Coronary artery (tissue), 2 donors: ENCODE data around the gene LMBR1.
"Not testable (repeated sequence)": the region's sequence is repeated elsewhere in the genome, so short reads cannot be mapped to it uniquely, and the experiment has no call there.

Source experiments
- DNase-seq: peaks from one replicate; pipeline ENCODE4 v3.0.0-alpha.2; 2017; ENCODE audit warnings: low spot score
- H3K27ac ChIP-seq, 2 donors: fragments of 200-600 bp; sonication (generic); one replicate each; pipeline ENCODE4 v1.5.1; 2016 to 2019
- H3K4me3 ChIP-seq: fragments of 200-600 bp; sonication (generic); 2 replicates; pipeline ENCODE4 v1.5.1; 2016; ENCODE audit warnings: mild to moderate bottlenecking, moderate library complexity
- TF ChIP-seq, protein P1 (sequence below): fragments of 200-600 bp; sonication (generic); IDR thresholded peaks from one replicate; pipeline ENCODE4 v1.5.1; 2019; ENCODE audit warnings: antibody characterized with exemption

LMBR1 gene

DNA sequence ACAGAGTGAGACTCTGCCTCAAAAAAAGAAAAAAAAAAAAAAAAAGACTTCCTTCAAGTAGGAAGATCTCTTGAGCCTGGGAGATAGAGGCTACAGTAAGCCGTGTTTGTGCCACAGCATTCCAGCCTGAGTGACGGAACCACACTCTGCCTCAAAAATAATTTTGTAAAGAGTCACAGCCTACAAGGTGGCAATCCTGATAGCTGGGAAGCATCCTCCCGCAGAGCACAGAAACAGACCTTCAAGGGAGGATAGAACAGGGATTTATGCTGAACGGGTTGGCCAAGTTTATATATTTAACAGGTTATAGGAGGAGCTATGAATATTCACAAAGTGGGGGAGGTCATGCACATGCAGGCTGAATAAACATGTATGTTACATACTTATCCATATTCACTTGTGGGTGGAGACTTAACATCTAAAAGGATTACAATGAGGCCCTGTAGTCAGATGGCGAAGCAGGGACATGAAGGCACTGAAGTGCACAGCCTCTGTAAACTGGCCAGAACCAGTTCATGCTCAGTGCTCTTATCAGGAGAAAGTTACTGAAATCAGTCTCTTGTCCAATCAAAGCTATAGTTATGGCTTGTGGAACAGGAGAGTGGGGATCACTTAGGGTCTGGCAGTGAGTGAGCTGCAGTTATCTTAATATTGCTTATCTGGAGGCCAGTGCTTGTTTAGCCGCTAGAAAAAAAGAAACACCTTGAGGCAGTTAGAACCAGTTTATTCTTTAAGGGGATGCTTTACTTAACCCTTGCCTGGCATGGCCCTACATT, 6.8 kb downstream of the LMBR1 start:
- no peak overlapping the region for H3K27ac ChIP-seq
- TF ChIP-seq, protein P1, sequence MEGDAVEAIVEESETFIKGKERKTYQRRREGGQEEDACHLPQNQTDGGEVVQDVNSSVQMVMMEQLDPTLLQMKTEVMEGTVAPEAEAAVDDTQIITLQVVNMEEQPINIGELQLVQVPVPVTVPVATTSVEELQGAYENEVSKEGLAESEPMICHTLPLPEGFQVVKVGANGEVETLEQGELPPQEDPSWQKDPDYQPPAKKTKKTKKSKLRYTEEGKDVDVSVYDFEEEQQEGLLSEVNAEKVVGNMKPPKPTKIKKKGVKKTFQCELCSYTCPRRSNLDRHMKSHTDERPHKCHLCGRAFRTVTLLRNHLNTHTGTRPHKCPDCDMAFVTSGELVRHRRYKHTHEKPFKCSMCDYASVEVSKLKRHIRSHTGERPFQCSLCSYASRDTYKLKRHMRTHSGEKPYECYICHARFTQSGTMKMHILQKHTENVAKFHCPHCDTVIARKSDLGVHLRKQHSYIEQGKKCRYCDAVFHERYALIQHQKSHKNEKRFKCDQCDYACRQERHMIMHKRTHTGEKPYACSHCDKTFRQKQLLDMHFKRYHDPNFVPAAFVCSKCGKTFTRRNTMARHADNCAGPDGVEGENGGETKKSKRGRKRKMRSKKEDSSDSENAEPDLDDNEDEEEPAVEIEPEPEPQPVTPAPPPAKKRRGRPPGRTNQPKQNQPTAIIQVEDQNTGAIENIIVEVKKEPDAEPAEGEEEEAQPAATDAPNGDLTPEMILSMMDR, result no peak
- H3K4me3 ChIP-seq, result no peak overlapping the region
- no peak for DNase-seq

DNA sequence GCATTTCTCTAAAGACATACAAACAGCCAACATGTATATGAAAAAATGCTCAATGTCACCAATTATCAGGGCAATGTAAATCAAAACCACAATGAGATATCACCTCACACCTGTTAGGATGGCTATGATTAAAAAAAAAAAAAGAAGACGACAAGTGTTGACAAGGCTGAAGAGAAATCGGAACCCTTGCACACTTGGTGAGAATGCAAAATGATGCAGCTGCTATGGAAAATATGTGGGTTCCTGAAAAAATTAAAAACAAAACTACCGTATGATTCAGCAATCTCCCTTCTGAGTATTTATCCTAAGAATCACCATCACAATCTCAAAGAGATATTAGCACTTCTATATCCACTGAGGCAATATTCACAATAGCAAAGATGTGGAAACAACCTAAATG, 11.3 kb downstream of the LMBR1 start:
- DNase-seq, result no peak
- Histone ChIP-seq H3K4me3 (no peak overlapping the region), H3K27ac (no peak overlapping the region)
- TF ChIP-seq, protein P1, result no peak

DNA sequence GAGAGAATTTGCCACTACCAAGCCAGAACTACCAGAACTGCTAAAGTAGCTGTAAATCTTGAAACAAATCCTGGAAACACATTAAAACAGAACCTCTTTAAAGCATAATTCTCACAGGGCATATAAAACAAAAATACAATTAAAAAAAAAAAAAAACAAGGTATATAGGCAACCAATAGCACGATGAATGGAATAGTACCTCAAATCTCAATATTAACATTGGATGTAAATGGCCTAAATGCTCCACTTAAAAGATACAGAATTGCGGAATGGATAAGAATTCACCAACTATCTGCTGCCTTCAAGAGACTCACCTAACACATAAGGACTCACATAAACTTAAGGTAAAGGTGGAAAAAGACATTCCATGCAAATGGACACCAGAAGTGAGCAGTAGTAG, 17.2 kb downstream of the LMBR1 start:
- TF ChIP-seq, protein P1, result no peak

DNA sequence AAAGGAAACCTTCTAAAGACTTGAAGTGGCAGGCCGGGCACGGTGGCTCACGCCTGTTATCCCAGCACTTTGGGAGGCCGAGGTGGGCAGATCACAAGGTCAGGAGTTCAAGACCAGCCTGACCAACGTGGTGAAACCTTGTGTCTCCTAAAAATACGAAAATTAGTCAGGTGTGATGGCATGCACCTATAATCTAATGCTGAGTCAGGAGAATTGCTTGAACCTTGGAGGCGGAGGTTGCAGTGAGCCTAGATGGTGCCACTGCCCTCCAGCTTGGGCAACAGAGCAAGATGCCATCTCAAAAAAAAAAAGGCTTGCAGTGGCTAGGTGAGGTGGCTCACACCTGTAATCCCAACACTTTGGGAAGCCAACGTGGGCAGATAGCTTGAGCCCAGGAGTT, 24.6 kb downstream of the LMBR1 start:
- H3K27ac ChIP-seq, DNase-seq, H3K4me3 ChIP-seq: not testable (repeated sequence)

More for the DNA sequence above, 17.2 kb downstream of the LMBR1 start:
- no peak for DNase-seq
- no peak overlapping the region for H3K4me3 ChIP-seq
- H3K27ac ChIP-seq, result no peak overlapping the region

DNA sequence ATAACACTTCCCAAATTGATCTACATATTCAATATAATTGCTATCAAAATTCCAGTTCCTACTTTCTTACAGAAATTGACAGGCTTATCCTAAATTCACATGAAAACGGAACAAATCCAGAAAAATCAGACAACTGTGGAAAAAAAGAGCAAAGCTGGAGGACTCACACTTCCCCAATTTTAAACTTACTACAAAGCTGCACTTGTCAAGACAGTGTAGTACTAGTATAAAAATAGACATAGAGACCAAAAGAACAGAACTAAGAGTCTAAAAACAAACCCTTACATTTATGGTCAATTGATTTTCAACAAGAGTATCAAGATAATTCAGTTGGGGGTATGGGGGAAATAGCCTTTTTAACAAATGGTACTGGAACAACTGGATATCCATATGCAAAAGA, 27.5 kb downstream of the LMBR1 start:
- DNase-seq, result no peak
- TF ChIP-seq, protein P1, result no peak
- H3K4me3 ChIP-seq, result no peak overlapping the region
- no peak overlapping the region for H3K27ac ChIP-seq

DNA sequence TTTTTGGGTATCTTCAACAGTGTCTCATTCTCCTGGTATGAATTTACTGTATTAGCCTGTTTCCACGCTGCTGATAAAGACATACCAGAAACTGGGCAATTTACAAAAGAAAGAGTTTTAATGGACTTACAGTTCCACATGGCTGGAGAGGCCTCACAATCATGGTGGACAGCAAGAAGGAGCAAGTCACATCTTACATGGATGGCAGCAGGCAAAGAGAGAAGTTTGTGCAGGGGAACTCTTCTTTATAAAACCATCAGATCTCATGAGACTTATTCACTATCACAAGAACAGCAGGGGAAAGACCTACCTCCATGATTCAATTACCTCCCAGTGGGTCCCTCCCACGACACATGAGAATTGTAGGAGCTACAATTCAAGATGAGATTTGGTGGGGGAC, 31.0 kb downstream of the LMBR1 start:
- not testable (repeated sequence) for DNase-seq, H3K4me3 ChIP-seq, H3K27ac ChIP-seq

DNA sequence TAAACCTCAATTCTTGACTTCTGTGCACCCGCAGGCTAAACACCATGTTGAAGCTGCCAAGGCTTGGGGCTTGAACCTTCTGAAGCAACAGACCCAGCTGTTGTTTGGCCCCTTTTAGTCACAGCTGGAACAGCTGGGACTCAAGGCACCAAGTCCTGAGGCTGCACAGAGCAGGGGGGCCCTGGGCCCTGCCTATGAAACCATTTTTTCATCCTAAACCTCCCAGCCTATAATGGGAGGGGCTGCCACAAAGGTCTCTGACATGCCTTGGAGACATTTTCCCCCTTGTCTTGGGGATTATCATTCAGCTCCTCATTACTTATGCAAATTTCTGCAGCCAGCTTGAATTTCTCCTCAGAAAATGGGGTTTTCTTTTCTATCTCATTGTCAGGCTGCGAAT, 31.8 kb downstream of the LMBR1 start:
- no peak for DNase-seq
- H3K27ac ChIP-seq, result no peak overlapping the region
- H3K4me3 ChIP-seq, result no peak overlapping the region
- TF ChIP-seq, protein P1, result no peak

DNA sequence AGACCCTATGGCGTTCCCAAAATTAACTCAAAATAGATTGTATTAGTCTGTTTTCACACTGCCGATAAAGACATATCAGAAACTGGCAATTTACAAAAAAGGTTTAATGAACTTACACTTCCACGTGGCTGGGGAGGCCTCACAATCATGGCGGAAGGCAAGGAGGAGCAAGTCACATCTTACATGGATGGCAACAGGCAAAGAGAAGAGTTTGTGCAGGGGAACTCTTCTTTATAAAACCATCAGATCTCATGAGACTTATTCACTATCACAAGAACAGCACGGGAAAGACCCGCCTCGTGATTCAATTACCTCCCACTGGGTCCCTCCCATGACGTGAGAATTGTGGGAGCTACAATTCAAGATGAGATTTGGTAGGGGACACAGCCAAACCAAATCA, 32.9 kb downstream of the LMBR1 start:
- H3K27ac ChIP-seq, H3K4me3 ChIP-seq, DNase-seq: not testable (repeated sequence)

DNA sequence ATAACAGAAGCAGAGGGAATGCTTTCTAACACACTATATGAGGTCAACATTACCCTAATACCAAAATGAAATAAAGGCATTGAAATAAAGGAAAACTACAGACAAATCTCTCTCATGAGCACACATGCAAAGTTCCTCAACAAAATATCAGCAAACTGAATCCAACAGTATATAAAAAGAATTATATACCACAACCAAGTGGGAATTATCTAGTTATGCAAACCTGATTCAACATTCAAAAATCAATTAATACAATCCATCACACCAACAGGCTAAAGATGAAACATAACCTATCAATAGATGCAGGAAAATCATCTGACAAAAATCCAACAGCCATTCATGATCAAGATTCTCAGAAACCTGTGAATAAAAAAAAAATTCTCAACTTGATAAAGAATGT, 34.5 kb downstream of the LMBR1 start:
- TF ChIP-seq, protein P1, result no peak
- no peak for DNase-seq
- Histone ChIP-seq H3K4me3 (no peak overlapping the region), H3K27ac (no peak overlapping the region)
